Kidney (tissue), 14 donors: ENCODE measurements around the gene PPP4R3B. TPM values are rescaled to one million over a fixed set of nuclear protein-coding genes. Genes with fewer than 3 reads are reported as not detected.

Experiments
- DNase-seq, 5 donors: peaks; one replicate each; pipeline ENCODE4 v3.0.0-alpha.2; 2013 to 2020
- FAIRE-seq: peaks from 2 replicates; lab custom pipeline; 2012; peaks lifted over from hg19 to GRCh38; lab: Jason Lieb, UNC
- H3K27ac ChIP-seq, 2 donors: one replicate each; pipeline ENCODE4 v1.7.0; 2013; ENCODE audit warnings: low read depth in 2 of 2, low read length in 2 of 2, inconsistent platforms in 1 of 2
- H3K27me3 ChIP-seq: one replicate; pipeline ENCODE4 v1.7.1; 2013; ENCODE audit warnings: low read length, inconsistent platforms; ENCODE audit not compliant: control insufficient read depth, insufficient read depth
- H3K36me3 ChIP-seq, 3 donors: one replicate each; pipeline versions ENCODE4 v1.7.0 to v1.7.1; 2013; ENCODE audit warnings: low read length in 3 of 3, control low read depth in 1 of 3, inconsistent platforms in 1 of 3; ENCODE audit not compliant: insufficient read depth in 3 of 3, control insufficient read depth in 2 of 3
- H3K4me1 ChIP-seq, 3 donors: one replicate each; pipeline versions ENCODE4 v1.7.0 to v1.7.1; 2013; ENCODE audit warnings: low read length in 3 of 3, inconsistent platforms in 1 of 3, low read depth in 1 of 3; ENCODE audit not compliant: control insufficient read depth in 2 of 3, insufficient read depth in 2 of 3
- H3K4me3 ChIP-seq, 3 donors: one replicate each; pipeline versions ENCODE4 v1.7.0 to v1.8.1; 2013; ENCODE audit warnings: low read length in 3 of 3, control low read depth in 1 of 3, inconsistent platforms in 1 of 3
- H3K9ac ChIP-seq, 3 donors: one replicate each; pipeline versions ENCODE4 v1.7.0 to v1.7.1; 2013; ENCODE audit warnings: low read length in 3 of 3, control low read depth in 1 of 3, inconsistent platforms in 1 of 3
- H3K9me3 ChIP-seq, 3 donors: one replicate each; pipeline versions ENCODE4 v1.7.0 to v1.7.1; 2013; ENCODE audit warnings: low read length in 3 of 3, control low read depth in 1 of 3, inconsistent platforms in 1 of 3; ENCODE audit not compliant: control insufficient read depth in 2 of 3, insufficient read depth in 1 of 3
- intact Hi-C: fragments of 100-400 bp; cut with DNase I; formaldehyde crosslinking; loops from one replicate; pipeline ENCODE4 v1.11.1; 2022
- polyA plus RNA-seq: library from polyadenylated mRNA; stranded (reverse); fragments of 350-450 nt; fragmentation: Illumina TruSeq; extraction: RNeasy Lipid Tissue Mini Kit (QIAGEN cat#74804); gene quantifications from one replicate; pipeline ENCODE4 v1.2.3, GENCODE V29; 2014; ENCODE audit warnings: low read depth, low replicate concordance; ENCODE audit not compliant: insufficient read depth
- total RNA-seq: library from RNA; stranded (reverse); fragmentation: NEBNext Ultra II Directional; extraction: Animal tissue kit (Norgen Biotek cat#: 25700); gene quantifications from one replicate; pipeline ENCODE4 v1.2.1, GENCODE V29; 2021
- TF ChIP-seq, protein P1 (sequence below): IDR thresholded peaks from 3 replicates; pipeline ENCODE4 v1.5.1; 2012; ENCODE audit warnings: mild to moderate bottlenecking, moderate library complexity, borderline replicate concordance; ENCODE audit not compliant: insufficient read depth; ENCODE audit errors: extremely low read depth
- donor health status: control.
- donor health status: control.
- donor health status: control.
- donor health status: control.
- donor health status: control.
- donor health status: DM: yes; HTN: yes; CAD: no.
- donor health status: Normal renal cell carcinoma (clear cell type).

The PPP4R3B gene
- total and polyA plus RNA-seq, 2 donors from 2014 or later = 24.0 to 66.0 TPM

DNA sequence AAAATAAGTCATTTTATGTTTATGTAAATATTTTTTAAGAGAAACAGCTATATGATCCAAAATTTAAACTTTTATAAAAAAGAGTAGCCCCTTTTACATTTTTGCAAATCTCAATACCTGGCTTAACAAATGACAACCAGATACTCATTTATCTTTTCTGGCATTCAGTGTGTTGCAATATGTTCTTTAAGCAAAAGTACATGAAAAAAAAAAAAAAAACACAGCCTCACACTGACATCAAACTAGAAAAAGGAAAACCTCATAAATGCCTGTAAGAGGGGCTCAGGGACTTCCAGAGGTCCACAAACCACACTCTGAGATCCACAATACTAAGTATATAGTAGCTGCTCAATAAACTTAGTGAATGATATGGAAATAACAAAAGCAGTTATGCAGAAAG, 21.9 kb downstream of the PPP4R3B start:
- no peak overlapping the region for H3K9ac ChIP-seq
- FAIRE-seq = no peak
- H3K4me3 ChIP-seq = no peak overlapping the region
- H3K9me3 ChIP-seq = no peaks in the 10 kb centered on the region
- no peaks in the 10 kb centered on the region for H3K27me3 ChIP-seq
- H3K36me3 ChIP-seq = peaks cover 0 to 8% (median 7%) of the 10 kb centered on the region in 3 donors
- intact Hi-C loops = no loop called here
- TF ChIP-seq, protein P1, sequence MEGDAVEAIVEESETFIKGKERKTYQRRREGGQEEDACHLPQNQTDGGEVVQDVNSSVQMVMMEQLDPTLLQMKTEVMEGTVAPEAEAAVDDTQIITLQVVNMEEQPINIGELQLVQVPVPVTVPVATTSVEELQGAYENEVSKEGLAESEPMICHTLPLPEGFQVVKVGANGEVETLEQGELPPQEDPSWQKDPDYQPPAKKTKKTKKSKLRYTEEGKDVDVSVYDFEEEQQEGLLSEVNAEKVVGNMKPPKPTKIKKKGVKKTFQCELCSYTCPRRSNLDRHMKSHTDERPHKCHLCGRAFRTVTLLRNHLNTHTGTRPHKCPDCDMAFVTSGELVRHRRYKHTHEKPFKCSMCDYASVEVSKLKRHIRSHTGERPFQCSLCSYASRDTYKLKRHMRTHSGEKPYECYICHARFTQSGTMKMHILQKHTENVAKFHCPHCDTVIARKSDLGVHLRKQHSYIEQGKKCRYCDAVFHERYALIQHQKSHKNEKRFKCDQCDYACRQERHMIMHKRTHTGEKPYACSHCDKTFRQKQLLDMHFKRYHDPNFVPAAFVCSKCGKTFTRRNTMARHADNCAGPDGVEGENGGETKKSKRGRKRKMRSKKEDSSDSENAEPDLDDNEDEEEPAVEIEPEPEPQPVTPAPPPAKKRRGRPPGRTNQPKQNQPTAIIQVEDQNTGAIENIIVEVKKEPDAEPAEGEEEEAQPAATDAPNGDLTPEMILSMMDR = no peak
- H3K27ac ChIP-seq = no peak overlapping the region
- peaks cover 0 to 2% (median 0%) of the 10 kb centered on the region in 3 donors for H3K4me1 ChIP-seq
- no peak for DNase-seq

DNA sequence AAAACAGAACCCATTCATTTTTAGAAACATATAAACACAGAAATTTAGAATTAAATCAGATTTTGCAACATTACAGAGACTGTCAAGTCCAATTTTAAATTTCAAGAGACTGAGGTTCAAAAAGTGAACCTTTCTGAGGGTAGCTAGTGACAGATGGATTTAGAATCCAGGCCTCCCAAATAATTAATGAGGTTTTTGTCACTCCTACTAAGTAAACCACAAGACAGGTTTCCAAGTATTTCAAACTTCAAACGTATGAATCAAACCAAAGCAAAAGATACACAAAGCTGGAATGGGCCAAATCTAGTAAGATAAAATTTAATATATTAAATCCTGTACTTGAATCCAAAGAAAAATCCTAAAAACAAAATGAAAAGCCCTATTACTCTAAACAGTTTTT, 25.3 kb downstream of the PPP4R3B start:
- no peak for DNase-seq
- no peak overlapping the region for H3K4me3 ChIP-seq
- no peaks in the 10 kb centered on the region for H3K36me3 ChIP-seq
- no peaks in the 10 kb centered on the region for H3K9me3 ChIP-seq
- no peak overlapping the region for H3K27ac ChIP-seq
- intact Hi-C loops = no loop called here
- H3K27me3 ChIP-seq = no peaks in the 10 kb centered on the region
- H3K9ac ChIP-seq = no peak overlapping the region
- H3K4me1 ChIP-seq = peaks cover 0 to 2% (median 0%) of the 10 kb centered on the region in 3 donors
- FAIRE-seq = no peak
- TF ChIP-seq, protein P1 = no peak

DNA sequence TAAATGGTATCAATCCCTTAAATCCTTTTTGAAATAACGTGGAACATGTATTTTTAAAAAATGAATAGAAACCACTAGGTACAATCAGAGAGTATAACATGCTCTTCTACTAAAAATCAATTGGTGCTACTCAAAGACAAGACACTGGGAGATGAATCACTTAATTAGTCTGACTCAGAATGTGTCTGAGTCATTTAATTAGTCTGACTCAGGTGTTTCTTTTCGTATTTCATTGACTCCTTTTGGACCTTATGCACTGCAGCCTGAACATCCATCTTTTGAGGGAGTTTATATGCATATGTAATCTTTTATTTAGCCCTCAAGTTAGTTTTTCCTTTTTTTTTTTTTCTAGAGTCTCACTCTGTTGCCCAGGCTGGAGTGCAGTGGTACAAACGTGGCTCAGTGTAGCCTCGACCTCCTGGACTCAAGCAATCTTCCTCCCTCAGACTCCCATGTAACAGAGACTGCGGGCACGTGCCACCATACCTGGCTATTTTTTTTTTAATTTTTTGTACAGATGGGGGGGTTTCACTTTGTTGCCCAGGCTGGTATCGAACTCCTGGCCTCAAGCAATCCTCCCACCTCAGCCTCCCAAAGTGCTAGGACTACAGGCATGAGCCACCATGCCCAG, 26.5 kb downstream of the PPP4R3B start:
- no peak for FAIRE-seq
- H3K4me1 ChIP-seq = peaks cover 0 to 2% (median 0%) of the 10 kb centered on the region in 3 donors
- intact Hi-C loops = no loop called here

More for the DNA sequence above, 26.5 kb downstream of the PPP4R3B start:
- no peak overlapping the region for H3K4me3 ChIP-seq
- TF ChIP-seq, protein P1 = no peak
- H3K36me3 ChIP-seq = no peaks in the 10 kb centered on the region
- DNase-seq = no peak
- no peak overlapping the region for H3K9ac ChIP-seq
- H3K9me3 ChIP-seq = no peaks in the 10 kb centered on the region
- H3K27ac ChIP-seq = no peak overlapping the region
- no peaks in the 10 kb centered on the region for H3K27me3 ChIP-seq
